NCI-H345 (cell line): ENCODE measurements around the gene ABCG2.
"Not testable (repeated sequence)": the region's sequence is repeated elsewhere in the genome, so short reads cannot be mapped to it uniquely, and the experiment has no call there.

Source experiments
- DNase-seq: peaks from one replicate; lab custom pipeline; 2025; lab: John Stamatoyannopoulos, UW

ABCG2 gene

GRCh38 chr4:88166608-88167007 lies 8.2 kb upstream of the ABCG2 start:
- no peak for DNase-seq

GRCh38 chr4:88163336-88163735 lies 4.9 kb upstream of the ABCG2 start:
- DNase-seq, result no peak

GRCh38 chr4:88162626-88163025 lies 4.2 kb upstream of the ABCG2 start:
- no peak for DNase-seq

- peak; percentile 13 for DNase-seq
Observed at GRCh38 chr4:88159229-88159725, 838 bp upstream of the ABCG2 start.

- no peak for DNase-seq
Observed at GRCh38 chr4:88158038-88158488, 376 bp downstream of the ABCG2 start.

- DNase-seq, result not testable (repeated sequence)
Observed at GRCh38 chr4:88152331-88152730, 6.1 kb downstream of the ABCG2 start.

GRCh38 chr4:88148560-88148959 lies 9.9 kb downstream of the ABCG2 start:
- no peak for DNase-seq

GRCh38 chr4:88147799-88148217 lies 10.6 kb downstream of the ABCG2 start:
- no peak for DNase-seq

- DNase-seq, result no peak
Observed at GRCh38 chr4:88146891-88147290, 11.5 kb downstream of the ABCG2 start.

- no peak for DNase-seq
Observed at GRCh38 chr4:88144866-88145300, 13.6 kb downstream of the ABCG2 start.

GRCh38 chr4:88144048-88144447 lies 14.4 kb downstream of the ABCG2 start:
- DNase-seq, result no peak

GRCh38 chr4:88143504-88143903 lies 14.9 kb downstream of the ABCG2 start:
- DNase-seq, result no peak

GRCh38 chr4:88138561-88138960 lies 19.9 kb downstream of the ABCG2 start:
- no peak for DNase-seq

GRCh38 chr4:88137112-88137511 lies 21.3 kb downstream of the ABCG2 start:
- DNase-seq, result no peak

GRCh38 chr4:88136249-88136648 lies 22.2 kb downstream of the ABCG2 start:
- no peak for DNase-seq

GRCh38 chr4:88135356-88135663 lies 23.1 kb downstream of the ABCG2 start:
- no peak for DNase-seq

- DNase-seq, result no peak
Observed at GRCh38 chr4:88134536-88135355, 23.7 kb downstream of the ABCG2 start.

- no peak for DNase-seq
Observed at GRCh38 chr4:88134111-88134510, 24.3 kb downstream of the ABCG2 start.

GRCh38 chr4:88130544-88131305 lies 27.7 kb downstream of the ABCG2 start:
- DNase-seq, result no peak

GRCh38 chr4:88130003-88130402 lies 28.4 kb downstream of the ABCG2 start:
- DNase-seq, result no peak

- DNase-seq, result peak; percentile 9
Observed at GRCh38 chr4:88122260-88122659, 36.2 kb downstream of the ABCG2 start.

- no peak for DNase-seq
Observed at GRCh38 chr4:88119943-88120342, 38.5 kb downstream of the ABCG2 start.

- no peak for DNase-seq
Observed at GRCh38 chr4:88115587-88115986, 42.9 kb downstream of the ABCG2 start.
